HG03135 (cell line): Measurements from ENCODE around the gene ALKBH8.

ENCODE experiments used
- ATAC-seq: cut with Tn5 transposase; IDR thresholded peaks from one replicate; pipeline ENCODE4 v1.9.1; 2021; ENCODE audit warnings: mild to moderate bottlenecking, moderate library complexity; ENCODE audit not compliant: unreplicated experiment

Gene ALKBH8, protein sequence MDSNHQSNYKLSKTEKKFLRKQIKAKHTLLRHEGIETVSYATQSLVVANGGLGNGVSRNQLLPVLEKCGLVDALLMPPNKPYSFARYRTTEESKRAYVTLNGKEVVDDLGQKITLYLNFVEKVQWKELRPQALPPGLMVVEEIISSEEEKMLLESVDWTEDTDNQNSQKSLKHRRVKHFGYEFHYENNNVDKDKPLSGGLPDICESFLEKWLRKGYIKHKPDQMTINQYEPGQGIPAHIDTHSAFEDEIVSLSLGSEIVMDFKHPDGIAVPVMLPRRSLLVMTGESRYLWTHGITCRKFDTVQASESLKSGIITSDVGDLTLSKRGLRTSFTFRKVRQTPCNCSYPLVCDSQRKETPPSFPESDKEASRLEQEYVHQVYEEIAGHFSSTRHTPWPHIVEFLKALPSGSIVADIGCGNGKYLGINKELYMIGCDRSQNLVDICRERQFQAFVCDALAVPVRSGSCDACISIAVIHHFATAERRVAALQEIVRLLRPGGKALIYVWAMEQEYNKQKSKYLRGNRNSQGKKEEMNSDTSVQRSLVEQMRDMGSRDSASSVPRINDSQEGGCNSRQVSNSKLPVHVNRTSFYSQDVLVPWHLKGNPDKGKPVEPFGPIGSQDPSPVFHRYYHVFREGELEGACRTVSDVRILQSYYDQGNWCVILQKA

GRCh38 chr11:107565219-107565937 is at the start of gene ALKBH8:
ALKBH8 (minus strand) TSS chr11:107565735; CDS start chr11:107560893, 4,842 bp downstream.
- ATAC-seq, result peak; percentile 88

DNA sequence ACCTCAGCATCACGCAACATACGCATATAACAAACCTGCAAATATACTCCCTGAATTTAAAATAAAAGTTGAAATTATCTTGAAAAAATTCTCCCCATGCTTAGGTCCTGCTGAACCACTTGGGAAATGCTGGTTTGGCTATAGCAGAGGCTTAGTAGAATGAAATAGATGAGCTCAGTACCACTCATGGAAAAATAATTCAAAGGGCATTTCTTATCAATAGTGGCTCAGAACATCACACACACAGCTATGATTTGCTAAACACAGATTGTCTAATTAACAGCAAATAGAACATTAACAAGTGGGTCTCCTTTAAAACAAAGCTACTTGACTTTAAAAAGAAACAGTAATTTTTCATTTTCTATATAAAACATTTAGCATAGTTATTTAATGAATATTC is 46.9 kb upstream of the ALKBH8 start:
- ATAC-seq, result no peak

GRCh38 chr11:107609400-107610218 is 44.1 kb upstream of the ALKBH8 start:
- no peak for ATAC-seq

DNA sequence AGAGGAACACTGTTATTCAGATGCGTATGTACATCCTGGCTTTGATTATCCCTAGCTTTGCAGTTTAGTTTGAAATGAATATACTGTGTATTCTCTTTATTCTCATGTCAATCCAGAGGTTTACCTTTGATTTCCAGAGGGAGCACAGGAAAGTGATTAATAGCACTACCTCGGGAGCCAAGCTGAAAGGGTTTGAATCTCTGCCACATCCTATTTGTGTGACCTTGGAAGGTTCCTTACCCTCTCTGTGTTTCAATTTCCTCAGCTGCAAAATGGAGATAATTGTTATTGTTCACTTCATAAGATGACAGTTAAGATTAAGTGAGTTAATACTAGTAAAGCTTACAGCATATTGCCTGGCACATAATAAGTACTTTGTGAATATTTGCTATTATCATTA is 43.3 kb upstream of the ALKBH8 start:
- no peak for ATAC-seq

DNA sequence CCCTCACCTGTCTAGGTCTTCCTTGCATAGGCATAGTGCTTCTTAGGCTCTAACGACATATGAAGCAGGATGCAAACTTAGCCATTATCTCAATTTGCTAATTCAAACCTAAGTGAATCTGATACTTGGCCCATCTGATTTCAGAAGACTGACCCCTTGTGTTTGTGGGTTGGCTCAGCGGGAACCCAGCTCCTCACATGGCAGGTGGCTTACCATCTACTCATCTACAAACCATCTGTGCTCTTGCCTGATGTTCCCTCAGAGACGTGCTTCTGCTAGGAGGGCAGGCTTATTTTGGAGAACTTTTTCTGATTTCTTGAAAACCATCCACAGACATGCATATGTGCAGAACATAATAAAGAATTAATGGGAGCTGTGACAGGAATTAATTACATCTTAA is 40.6 kb upstream of the ALKBH8 start:
- no peak for ATAC-seq

- ATAC-seq, result no peak
These were observed 39.8 kb upstream of the ALKBH8 start for GRCh38 chr11:107605061-107606006.

GRCh38 chr11:107598225-107599139 is 32.9 kb upstream of the ALKBH8 start:
- ATAC-seq, result peak; percentile 57

DNA sequence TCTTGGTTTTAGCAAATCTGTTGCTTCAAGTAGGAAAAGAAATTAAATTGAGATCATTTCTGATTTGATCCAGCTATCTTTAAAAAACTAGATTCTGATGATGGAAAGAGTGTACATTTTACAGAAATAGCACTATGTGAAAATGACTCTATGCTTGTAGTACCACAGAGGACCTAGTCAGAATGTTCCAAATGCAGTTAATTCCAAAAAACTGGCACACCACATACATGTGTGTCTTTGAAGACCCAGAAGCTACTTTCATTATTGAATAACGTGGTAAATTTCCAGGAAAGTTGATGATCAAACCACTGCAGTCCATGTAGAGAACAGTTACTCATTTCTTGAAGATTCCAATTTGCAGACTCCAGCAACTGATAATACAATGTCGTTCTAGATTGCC is 29.2 kb upstream of the ALKBH8 start:
- ATAC-seq, result no peak

GRCh38 chr11:107593951-107594350 is 28.4 kb upstream of the ALKBH8 start:
- no peak for ATAC-seq

DNA sequence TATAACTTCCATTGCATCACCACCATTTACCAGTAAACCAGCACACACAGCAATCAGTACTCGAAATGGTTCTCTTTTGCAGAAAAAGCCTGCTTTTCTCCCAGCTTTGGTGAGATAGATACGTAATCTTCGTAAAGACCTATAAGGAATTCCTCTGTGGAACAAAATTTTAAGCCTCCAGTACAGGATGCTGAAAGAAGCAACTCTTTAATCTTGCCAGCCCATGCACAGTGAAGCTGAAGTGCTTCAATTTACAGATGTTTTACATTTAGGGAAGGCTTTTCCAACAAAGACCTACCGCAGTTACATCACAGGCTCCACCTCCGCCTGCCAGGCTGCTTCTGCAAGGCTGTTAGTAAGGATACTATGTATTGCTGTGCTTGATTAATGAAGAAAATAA is 27.3 kb upstream of the ALKBH8 start:
- ATAC-seq, result no peak

- ATAC-seq, result no peak
These were observed 26.7 kb upstream of the ALKBH8 start for GRCh38 chr11:107592231-107592590.

GRCh38 chr11:107591378-107592230 is 26.1 kb upstream of the ALKBH8 start:
- peak; percentile 25 for ATAC-seq

GRCh38 chr11:107590460-107591377 is 25.2 kb upstream of the ALKBH8 start, which contains the start of gene ELMOD1:
ELMOD1 (plus strand) TSS chr11:107591147; CDS start chr11:107618190, 27,043 bp downstream.
- ATAC-seq, result peak; percentile 49

GRCh38 chr11:107587306-107587979 is 21.9 kb upstream of the ALKBH8 start:
- ATAC-seq, result no peak

DNA sequence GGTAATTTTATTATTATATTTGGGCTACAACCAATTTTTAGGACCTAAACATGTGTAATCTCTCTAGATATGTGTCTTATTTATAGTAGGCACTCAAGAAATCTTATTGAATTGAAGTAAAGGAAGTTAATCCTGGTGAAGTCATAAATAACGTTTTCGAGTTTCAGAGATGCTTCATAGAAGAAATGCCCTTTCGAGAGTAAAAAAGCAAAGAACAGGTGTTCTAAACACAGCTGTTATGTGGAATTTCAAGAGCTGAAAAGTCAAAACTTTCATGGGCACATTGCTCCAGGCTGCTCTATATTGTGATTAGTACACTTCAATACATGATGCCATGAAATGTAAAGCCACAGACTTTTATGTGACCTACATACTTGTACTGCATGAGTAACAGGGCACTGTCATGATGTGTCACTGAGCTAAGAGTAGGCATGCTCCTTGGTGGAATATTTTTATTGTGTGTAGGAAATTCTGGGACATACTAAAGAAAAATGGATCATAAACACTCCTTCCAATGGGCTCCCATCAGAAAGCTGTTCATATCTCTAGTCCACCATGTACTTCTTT is 18.2 kb upstream of the ALKBH8 start:
- no peak for ATAC-seq

GRCh38 chr11:107581147-107581546 is 15.6 kb upstream of the ALKBH8 start:
- ATAC-seq, result no peak
